Inflammatory macrophage treated with lipopolysaccharide for 4 hours (primary cell): Measurements from ENCODE around the gene SYNM.
"Not testable (repeated sequence)": the region's sequence is repeated elsewhere in the genome, so short reads cannot be mapped to it uniquely, and the experiment has no call there.

ENCODE experiments used
- DNase-seq: peaks from one replicate; pipeline ENCODE4 v3.0.0-alpha.2; 2020

SYNM gene

GRCh38 chr15:99104788-99105513 lies at the start of gene SYNM:
TSS of gene SYNM (plus strand) at chr15:99105080. CDS start at chr15:99105200, 120 bp downstream.
- peak; percentile 71 for DNase-seq

GRCh38 chr15:99055555-99056134 lies 49.2 kb upstream of the SYNM start:
- DNase-seq: no peak

GRCh38 chr15:99057020-99057419 lies 47.9 kb upstream of the SYNM start:
- no peak for DNase-seq

GRCh38 chr15:99057697-99058420 lies 47.0 kb upstream of the SYNM start:
- DNase-seq: no peak

GRCh38 chr15:99058421-99058870 lies 46.4 kb upstream of the SYNM start:
- no peak for DNase-seq

- peak; percentile 44 for DNase-seq
Measured at GRCh38 chr15:99059010-99059981, 45.6 kb upstream of the SYNM start.

GRCh38 chr15:99060186-99060585 lies 44.7 kb upstream of the SYNM start:
- DNase-seq: not testable (repeated sequence)

- no peak for DNase-seq
Measured at GRCh38 chr15:99062226-99062625, 42.7 kb upstream of the SYNM start.

GRCh38 chr15:99068186-99068585 lies 36.7 kb upstream of the SYNM start:
- DNase-seq: no peak

GRCh38 chr15:99070208-99070607 lies 34.7 kb upstream of the SYNM start:
- no peak for DNase-seq

GRCh38 chr15:99071091-99071680 lies 33.7 kb upstream of the SYNM start:
- no peak for DNase-seq

GRCh38 chr15:99073008-99073717 lies 31.7 kb upstream of the SYNM start:
- DNase-seq: no peak

GRCh38 chr15:99074446-99074845 lies 30.4 kb upstream of the SYNM start:
- DNase-seq: no peak

GRCh38 chr15:99075059-99075652 lies 29.7 kb upstream of the SYNM start:
- not testable (repeated sequence) for DNase-seq

- DNase-seq: no peak
Measured at GRCh38 chr15:99076109-99076508, 28.8 kb upstream of the SYNM start.

GRCh38 chr15:99076555-99077308 lies 28.1 kb upstream of the SYNM start:
- DNase-seq: peak; percentile 74

- DNase-seq: no peak
Measured at GRCh38 chr15:99082798-99083197, 22.1 kb upstream of the SYNM start.

GRCh38 chr15:99084965-99085364 lies 19.9 kb upstream of the SYNM start:
- no peak for DNase-seq

GRCh38 chr15:99085413-99086326 lies 19.2 kb upstream of the SYNM start:
- DNase-seq: no peak
